Measurements from ENCODE around the gene SMLR1. TPM values are rescaled to one million over a fixed set of nuclear protein-coding genes. Genes with fewer than 3 reads are reported as not detected.

SMLR1 gene
- not detected in 2 replicates for total RNA-seq

DNA sequence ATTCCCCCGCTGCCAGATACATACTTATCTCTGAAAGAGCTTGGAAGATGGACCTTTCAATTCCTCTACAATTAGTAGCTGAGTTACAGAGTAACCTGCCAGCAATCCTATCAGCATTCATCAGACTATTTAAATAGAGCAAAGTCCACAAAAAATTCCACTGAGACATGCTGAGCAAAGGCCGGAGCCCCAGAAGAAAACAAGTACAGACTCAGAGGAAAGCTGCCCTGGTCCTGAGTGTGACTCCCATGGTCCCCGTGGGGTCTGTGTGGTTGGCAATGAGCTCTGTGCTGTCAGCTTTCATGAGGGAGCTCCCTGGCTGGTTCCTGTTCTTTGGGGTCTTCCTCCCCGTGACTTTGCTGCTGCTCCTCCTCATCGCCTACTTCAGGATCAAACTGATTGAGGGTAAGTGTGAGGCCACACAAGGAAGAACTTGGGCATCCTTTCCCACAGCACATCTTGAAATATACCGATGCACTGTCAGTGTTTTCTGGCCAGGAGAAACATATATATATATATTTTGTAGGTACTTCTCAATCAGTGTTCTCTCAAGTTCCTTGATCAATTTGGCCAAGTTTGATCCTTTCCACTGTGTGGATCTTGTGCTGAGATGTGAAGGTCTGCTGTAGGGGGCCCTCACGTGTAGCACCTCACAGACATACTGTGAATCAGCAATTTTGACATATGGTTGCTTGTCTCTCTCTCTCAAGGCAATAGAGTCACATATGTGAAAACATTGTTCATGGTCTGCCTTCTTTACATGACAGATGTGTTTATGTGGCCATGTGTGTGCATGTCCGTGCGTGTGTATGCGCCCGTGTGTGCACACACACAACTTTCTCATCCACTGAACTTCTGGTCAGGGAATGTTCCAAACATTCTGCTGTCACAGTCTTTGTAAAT is at the start of gene SMLR1:
SMLR1 (plus strand) TSS at position 160 of the 903 bp plus-strand sequence; CDS start at position 168, 8 bp downstream.

Other genes with a start within 250 kb of the SMLR1 start
- gene EPB41L2, start 235.8 kb downstream of the SMLR1 start, total RNA-seq, result 40.9 and 53.7 TPM in 2 replicates

Measured in epithelial cell of alveolus of lung (primary cell).